Peyer's patch (tissue), 4 donors: ENCODE results near the gene SLC1A2.

Source experiments
- POLR2A ChIP-seq, 2 donors: fragments of 450-650 bp; IDR thresholded peaks; one replicate each; pipeline ENCODE4 v1.5.1; 2017; ENCODE audit warnings: antibody characterized with exemption in 2 of 2, mild to moderate bottlenecking in 2 of 2, moderate library complexity in 2 of 2
- TF ChIP-seq, protein P1 (sequence below), 6 experiments: fragments of 450-650 bp in 4 of 6; fragments of 200-600 bp in 2 of 6; sonication (generic) in 1 of 6; IDR thresholded peaks; one replicate each; pipeline ENCODE4 v1.5.1; 2017 to 2019; ENCODE audit warnings: antibody characterized with exemption in 6 of 6, mild to moderate bottlenecking in 3 of 6, moderate library complexity in 1 of 6

GRCh38 chr11:35337914-35338305, 81.4 kb downstream of the SLC1A2 start:
- TF ChIP-seq, protein P1, sequence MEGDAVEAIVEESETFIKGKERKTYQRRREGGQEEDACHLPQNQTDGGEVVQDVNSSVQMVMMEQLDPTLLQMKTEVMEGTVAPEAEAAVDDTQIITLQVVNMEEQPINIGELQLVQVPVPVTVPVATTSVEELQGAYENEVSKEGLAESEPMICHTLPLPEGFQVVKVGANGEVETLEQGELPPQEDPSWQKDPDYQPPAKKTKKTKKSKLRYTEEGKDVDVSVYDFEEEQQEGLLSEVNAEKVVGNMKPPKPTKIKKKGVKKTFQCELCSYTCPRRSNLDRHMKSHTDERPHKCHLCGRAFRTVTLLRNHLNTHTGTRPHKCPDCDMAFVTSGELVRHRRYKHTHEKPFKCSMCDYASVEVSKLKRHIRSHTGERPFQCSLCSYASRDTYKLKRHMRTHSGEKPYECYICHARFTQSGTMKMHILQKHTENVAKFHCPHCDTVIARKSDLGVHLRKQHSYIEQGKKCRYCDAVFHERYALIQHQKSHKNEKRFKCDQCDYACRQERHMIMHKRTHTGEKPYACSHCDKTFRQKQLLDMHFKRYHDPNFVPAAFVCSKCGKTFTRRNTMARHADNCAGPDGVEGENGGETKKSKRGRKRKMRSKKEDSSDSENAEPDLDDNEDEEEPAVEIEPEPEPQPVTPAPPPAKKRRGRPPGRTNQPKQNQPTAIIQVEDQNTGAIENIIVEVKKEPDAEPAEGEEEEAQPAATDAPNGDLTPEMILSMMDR (IDR thresholded peaks at IDR 0.05): no peak
- TF ChIP-seq POLR2A (IDR thresholded peaks at IDR 0.05): no peak
